Measurements from ENCODE around the gene DPH6.
A peak's percentile ranks its signal among the peaks of the same experiment; 100 is the strongest.
"Not testable (repeated sequence)": the region's sequence is repeated elsewhere in the genome, so short reads cannot be mapped to it uniquely, and the experiment has no call there.

DPH6 gene, protein sequence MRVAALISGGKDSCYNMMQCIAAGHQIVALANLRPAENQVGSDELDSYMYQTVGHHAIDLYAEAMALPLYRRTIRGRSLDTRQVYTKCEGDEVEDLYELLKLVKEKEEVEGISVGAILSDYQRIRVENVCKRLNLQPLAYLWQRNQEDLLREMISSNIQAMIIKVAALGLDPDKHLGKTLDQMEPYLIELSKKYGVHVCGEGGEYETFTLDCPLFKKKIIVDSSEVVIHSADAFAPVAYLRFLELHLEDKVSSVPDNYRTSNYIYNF

DNA sequence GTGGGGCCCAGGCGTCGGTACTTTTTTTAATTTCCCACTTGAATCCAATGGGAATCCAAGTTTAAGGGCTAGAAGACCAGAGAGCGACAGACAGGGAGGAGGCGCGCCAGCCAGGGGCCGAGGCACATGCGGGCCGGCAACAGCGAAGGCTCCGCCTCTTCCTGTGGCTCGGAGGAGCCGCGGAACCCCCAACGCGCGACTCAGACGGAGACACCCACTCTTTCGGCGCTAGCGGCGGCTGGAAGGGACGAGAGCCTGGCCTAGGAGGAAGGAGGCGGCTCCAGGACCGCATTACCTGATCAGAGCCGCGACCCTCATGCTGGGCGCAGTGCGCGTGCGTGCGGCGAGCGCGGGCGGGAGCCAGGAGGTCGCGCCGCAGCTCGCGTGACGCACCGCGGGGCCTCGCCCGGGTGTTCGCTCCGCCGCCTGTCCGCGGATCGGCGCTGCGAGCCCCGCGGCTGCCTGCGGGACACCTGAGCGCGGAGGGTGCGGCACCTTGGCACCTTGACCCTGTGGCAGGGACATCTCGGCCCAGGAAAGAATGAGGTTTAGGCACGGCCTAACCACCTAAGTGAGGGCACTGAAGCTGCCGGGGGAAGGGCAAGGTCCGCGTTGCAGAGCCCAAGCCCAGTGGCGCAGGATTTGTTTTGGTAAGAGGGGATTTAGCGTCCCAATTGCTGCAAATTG, at the start of gene DPH6:
TSS of gene DPH6 (minus strand) at position 342 of the 687 bp plus-strand sequence. CDS start at position 318, 24 bp downstream.
- peak; percentile 88 for DNase-seq

DNA sequence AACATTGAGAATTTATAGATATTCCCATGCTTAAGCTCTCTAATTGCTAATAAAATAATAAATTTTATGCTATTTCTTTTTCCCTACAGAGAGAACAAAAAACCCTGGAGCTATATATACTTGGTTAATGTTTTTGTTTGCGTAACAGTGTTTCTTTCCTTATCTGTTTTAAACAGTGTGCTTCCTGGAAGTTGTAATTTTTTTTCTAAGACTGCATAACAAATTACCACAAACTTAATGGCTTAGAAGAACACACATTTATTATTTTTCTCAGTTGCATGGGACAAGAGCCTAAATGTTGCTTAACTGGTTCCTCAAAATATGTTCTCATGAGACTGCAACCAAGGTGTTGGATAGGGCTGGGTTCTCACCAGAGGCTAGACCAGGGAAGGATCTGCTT, 49.7 kb upstream of the DPH6 start:
- DNase-seq: no peak

DNA sequence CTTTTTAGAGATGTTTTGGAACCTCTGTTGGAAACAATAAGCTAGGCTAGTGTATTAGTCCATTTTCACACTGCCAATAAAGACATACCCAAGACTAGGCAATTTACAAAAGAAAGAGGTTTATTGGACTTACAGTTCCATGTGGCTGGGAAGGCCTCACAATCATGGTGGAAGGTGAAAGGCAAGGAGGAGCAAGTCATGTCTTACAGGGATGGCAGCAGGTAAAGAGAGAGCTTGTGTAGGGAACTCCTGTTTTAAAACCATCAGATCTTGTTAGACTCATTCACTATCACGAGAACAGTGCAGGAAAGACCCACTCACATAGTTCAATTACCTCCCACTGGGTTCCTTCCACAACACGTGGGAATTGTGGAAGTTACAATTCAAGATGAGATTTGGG, 46.0 kb upstream of the DPH6 start:
- not testable (repeated sequence) for DNase-seq

DNA sequence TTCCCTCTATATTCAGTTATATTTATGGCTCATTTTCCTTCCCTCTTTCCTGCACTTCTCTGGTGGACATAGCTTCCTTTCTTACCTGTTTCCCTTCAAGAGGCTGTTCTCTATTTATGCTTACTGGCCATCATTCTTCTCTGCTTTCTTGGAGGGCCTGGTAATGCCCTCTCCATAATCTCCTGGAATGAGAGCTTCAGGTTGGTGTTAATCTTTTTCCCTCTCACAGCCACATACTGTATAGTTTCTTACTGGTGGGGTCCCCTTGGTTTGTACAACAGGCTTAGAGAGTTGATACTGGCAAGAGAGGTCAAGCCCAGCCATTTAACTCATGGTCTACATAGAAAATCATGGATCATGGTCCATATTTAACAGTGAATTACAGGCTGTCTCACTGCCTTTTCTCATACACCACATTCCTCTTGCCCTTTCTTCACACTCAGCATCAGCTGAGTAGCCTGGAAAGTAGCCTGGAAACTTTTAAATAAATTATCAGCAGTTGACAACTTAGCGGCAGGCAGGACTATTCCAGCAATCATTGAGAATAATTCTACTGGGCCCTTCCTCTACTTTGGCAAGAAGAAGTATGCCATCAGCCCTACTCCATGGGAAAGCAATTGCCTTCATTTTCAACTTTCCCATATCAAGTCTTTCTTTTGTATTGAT, 38.0 kb upstream of the DPH6 start:
- DNase-seq: no peak

DNA sequence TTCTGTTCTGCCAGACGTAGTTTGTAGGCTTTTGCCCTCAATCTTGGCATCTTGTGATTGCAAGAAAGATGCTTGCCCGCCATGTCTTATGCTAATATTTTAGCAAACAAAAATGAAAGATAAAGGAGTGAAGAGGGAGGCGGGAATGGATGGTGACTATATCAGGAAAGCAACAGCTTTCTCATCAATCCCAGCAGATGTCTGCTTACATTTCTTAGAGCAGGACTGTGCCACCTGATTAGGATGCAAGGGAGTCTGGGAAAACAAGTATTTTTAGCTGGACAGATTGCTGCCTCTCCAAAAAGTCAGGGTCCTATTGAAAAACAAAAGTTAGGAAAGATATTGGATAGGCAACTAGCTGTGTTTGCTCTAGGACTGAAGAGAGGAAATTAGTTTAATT, 34.6 kb upstream of the DPH6 start:
- DNase-seq: no peak

DNA sequence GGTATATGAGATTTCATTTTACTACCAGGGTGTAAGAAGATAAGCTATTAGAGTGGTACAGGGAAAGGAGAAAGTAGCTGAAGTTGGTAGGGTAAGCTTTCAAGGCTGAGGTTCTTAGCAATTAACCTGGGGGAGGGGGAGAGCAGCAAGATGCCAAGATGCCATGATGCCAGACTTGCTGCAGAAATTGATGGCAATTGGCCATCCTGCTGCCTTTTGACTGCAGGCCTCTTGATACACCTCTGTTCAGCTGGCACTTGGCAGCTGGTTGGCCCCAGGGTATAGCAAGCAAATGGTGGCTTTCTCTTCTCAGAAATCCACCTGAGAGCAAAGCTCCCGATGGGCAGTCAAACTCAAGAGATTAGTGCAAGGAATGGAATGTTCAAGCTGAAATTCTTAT, 21.4 kb upstream of the DPH6 start:
- DNase-seq: no peak

DNA sequence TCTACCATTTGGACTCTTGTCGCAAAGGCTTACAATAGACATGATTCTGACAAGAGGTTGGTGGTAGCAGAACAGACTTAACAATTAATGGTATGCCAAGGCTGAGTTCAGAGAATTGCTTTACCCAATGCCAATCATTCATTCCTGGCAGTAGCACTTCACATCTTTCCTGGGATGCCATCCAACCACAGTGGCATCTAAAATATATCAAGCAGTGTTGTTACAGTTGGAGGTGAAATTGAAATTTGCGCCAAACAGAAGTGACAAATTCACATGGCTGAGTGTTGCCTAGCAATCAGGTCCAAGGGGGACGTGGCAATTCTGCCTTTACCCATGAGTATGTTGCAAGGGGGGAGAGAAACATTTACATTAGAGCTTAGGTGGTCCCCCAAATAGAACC, 21.0 kb upstream of the DPH6 start:
- no peak for DNase-seq

DNA sequence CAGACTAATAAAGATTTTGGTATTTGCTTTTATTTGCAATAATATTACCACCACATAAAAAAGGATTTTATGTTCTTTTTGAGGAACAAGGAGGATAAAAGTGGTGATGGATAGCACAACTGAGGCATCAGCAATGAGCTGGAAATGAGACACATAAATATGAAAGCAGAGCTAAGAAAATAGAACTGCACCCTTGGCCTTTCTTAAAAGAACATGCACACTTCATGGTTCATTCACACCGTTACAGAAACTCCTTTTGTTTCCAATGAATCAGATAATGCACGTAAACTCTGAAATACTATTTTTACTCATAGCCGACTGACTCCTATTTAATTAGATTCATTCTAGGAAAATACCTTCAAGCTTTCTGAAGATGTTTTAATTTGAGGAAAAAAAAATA, 19.9 kb upstream of the DPH6 start:
- DNase-seq: no peak

DNA sequence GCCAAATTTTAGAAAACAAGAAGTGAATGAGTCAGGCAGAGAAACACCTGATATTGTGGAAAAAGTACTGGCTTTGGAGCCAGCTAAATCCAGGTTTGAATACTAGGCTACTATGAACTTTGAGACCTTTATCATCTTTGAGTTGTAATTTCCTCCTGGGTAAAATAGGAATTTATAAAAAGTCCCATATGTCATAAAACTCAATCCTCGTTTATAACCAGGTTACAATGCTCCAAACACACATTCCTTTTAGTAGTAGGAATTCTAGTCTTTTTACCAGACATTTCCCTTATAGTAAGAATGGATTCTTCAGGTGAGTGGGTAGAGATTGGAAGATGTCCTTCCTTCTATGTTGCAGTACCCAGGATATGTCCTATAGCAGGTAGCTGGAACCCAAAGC, 16.7 kb upstream of the DPH6 start:
- no peak for DNase-seq

DNA sequence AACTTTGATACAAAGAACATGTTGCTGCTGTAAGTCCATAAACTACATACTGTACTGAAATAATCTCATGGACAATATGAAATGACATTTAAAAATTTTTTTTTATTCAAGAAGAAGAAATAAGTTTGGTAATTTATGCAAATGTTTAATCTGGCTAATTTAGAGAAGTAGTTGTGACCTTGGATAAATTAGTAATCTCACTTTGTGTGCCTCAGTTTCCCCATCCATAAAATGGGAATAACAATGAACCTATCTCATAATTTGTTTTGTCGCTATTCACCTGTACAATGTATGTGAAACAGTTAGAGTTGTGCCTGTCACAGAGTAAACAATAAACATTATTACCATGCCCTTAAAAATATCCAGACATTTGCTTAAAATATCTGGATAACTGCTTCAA, 15.3 kb upstream of the DPH6 start:
- DNase-seq: no peak

DNA sequence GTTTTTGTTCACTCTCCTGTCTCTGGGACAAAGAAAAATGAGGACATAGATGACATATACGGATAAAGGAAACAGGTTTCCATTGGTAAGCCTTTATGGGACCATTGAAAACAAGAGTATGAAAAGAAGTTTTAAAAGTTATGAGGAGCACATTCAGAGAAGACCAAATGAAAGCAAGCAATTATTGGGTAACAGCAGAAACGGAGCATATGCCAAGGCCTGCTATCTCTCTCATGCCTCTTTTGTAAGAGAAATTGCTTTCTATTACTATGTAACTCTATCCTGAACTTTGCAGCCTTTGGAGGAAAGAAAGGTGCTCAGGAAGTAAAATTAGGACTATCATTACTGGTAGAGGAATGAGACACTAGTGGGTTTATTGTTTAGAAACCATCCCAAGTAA, 14.9 kb upstream of the DPH6 start:
- DNase-seq: no peak

DNA sequence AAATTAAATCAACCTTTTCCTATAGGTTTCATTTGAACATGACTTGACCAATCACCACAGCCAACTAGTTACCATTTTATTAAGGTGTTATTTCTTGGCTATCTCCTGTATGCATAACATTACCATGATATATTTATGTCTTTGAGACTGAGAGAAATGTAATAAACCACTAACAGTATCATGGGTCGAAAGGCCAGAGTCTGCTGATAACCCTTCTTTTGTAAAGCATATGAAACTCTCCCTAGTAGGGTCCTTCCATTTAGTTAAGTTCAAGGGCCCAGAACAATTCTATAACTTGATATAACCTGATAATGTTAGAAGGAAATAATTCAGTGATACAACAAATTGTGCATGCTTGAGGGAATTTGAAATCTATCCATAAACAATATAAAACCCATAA, 14.3 kb upstream of the DPH6 start:
- DNase-seq: no peak

DNA sequence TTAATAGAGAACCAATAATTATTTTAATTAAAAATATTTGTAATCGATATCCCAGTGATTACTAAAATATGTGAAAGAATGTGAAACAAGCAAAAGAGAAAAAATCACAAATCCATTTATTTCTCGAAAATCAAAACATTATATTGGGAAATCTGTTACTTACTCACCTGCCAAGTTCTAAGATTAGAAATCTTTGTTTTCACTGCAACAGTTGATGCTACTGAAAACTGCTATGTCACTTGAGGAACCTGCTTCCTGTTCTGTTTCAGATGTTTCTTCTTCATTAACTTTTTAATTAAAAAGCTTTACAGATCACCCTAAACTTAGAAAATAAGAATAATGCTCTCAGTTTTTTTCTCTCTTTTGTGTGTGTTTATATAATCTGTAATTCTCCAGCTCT, 13.7 kb upstream of the DPH6 start:
- DNase-seq: no peak

DNA sequence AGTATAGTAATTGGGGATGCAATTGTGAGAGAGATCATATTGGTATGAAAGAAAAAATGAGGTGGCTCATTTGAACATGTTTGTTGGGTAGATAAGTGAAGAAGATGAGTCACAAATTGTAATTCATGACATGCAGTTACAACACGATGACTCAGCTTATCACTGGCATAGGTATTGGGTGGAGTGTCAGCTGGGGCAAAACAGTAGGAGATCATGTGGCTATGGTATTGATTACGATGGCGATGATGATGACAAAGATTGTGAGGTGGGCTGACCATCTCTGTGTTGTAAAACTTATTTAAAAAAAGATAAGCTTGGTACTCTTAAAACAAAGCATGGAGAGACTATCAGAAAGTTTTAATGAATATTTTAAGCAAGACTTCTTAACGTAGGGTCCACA, 11.6 kb upstream of the DPH6 start:
- DNase-seq: peak; percentile 70

DNA sequence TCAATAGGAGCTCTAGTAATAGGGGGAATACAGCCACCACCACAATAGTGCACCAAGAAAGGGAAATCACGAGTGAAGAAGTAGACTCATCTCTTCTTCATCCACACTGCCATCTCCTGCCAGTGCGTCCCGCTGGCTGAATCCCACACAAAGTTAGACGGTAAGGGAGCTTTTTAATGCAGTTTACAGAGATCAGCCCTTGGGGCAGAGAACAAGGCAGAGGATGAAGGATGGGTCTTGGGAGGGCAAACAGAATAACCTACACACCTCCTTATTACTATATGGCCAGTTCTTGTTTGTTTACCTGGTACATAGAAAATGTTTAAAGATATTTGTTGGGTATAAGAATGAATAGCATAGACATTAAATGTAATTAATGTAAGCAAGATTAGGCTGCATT, 11.0 kb upstream of the DPH6 start:
- DNase-seq: no peak

DNA sequence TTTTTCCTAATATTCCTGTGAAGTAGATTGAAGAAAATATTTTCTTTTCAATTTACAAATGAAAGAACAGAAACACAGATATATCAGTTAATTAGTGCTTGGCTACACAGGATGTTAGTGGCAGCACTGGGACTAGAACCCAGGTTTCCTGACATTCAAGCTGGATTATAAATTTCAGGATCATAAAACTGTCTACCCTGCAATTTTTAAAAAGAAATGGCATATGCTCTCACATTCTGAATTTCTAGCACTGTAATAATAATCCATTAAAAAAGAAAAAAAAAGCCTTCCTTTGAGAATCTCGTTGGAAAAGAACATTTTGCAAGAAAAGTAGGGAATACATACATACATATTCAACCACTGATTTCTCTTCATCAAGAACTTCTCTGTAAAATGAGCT, 9.3 kb upstream of the DPH6 start:
- no peak for DNase-seq

DNA sequence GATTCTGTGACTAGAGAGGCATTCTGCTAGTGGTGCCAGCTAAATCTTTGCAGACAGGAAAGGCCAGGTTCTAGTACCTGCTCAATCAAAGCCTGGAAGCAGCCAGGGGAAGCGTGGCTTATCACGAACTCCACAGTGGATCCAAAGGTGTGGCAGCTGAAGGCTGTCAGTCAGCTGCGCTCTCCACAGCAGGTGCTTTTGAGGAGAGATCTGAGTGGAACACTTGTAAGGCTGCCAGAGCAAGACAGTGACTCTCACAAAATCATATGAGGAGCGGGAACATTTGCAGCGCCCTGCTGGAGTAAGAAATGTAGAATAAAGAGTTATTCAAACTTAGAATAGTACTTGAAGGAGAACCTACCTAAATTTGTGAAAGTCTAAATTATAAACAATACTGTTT, 5.0 kb upstream of the DPH6 start:
- DNase-seq: no peak

DNA sequence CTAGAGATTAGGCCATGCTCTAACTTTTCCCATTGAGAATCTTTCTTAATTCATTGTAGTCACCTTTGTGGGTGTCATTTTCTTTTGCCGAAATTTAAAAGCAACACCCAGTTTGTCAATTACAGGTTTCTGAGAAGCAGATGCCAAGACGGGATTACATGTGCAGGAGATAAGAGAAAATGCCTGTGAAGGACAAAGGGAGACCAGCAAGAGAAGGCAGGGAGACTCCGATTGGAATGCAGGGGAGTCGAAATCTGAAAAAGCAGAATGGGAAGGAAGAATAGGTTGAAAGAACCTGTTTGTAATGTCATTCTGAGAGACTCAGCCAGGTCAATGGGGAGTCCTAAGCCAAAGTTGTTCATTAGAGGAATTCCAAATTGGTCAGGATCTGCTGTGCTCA, 3.6 kb upstream of the DPH6 start:
- DNase-seq: no peak

DNA sequence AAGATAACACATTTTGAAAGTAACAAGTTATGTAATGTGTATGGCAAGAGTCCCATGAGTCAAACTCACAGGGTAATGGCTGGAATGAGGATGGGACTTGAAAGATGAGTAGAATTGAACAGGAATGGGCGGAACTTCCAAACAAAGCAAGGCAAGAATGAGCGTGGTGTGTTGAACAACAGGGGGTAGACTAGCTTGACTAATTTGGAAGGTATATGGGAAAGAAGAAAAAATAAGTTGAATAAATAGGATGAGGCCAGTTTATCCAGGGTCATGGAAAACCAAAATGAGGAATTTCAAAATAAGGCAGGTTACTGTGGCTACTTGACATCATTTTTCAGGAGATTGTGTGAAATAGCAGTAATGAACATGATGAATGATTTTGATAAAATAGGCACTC, 2.5 kb upstream of the DPH6 start:
- no peak for DNase-seq

DNA sequence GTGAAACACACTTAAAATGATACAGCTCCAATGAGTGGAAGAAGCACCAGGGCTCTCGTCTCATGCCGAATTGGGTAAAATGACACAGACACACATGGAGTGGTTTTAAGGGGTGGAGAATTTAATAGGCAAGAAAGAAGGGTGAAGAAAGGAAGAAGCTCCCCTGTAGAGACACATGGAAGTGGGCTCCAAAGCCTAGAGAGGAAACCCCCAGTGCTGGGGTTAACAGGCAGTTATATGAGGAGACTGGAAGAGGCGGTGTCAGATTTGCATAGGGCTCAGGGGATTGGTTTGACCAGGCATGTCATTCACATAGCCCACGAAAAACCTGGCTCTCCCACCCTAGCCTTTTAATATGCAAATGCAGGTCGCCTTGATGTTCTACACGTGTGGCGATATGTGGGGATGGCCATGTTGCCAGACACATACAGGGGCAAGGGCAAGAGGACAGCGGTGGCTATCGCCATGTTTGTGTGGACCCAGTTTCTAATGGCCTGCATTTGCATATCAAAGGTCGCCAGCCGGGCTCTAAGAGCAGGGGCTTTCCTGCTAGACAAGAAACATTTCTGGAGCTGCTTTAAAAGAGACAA, 1.9 kb upstream of the DPH6 start:
- no peak for DNase-seq

DNA sequence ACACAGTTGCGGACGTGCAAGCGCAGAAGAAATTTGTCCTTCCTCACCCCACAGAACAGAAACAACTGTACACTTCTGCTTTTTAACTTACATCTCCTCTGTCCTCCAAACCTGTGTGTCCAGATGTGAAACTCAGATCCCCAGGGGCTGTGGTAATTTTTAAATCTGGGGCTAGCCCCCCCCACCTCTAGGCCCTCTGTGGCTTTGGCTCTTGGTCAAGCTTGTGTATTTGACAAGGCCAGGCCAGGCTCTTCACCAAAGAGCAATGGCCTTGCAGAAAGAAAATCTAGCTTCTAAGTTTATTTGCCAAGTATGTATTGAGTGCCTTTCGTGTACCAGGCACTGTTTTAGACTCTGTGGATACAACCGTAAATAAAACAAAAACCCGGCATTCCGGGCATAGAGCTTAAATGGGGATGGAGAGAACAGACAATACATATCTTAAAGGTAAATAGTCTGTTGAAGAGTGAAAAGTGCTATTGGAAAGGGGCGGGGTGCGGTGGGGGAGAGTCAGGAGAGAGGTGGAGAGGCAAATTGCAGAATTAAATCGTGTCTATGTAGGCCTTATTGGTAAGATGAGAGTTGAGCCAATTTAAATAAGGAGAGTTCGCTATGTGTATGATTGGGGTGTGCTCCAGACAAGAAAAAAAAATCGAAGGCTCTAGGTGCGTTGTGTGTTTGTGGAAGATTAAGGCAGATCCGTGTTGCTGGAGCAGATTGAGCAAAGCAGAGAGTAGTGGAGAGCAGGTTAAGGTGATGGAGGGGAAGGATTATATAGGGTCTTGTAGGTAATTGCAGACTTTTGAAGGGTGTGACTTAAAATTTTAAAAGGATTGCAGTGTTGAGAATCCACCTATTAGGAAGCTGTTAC, 781 bp upstream of the DPH6 start:
- no peak for DNase-seq

DNA sequence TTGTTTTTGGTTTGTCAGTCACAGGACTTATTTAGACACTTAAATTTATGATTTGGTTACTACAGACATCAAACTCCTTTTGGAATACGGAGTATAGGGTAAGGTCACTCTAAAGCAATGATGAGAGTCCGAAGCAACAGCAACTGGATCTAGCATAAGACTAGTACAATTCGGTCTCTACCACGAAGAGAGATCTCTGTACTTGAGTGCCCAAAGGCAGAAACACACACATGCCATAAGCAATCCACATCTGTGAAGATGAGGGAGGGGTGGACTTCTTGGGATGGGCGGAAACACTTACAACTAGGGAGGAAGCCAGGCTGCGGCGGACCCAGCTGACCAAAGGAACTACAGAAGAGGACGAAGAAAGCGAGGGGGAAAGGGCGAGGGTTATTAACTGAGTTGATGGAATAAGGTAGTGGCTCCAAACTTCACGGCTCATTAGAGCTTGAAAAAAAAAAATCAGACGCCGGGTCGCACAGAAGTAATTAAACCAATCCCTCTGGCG, 595 bp downstream of the DPH6 start:
- peak; percentile 71 for DNase-seq

DNA sequence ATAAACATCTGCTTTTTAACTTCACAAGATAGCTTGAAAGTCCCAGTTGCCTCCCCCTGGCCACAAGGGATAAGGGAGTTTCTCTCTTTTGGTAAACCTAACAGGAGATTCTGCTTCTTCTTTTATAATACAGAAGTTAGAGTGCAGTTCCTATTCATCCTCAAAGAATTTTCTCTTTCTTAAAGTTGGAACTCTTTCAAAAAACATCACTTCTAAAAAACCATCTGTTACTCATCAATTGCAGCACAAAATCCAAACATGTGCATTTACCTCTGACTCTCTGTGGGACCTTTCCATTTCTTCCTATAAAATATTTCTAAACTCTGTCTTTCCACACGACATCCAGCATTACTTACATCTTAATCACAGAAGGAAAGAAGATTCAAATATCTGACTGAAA, 5.1 kb downstream of the DPH6 start:
- no peak for DNase-seq

Data from DMS53 (cell line).